Stimulated activated CD4-positive, alpha-beta T cell treated with anti-CD3 and anti-CD28 coated beads, TNF-alpha, amount 100 ng/mL, for 1 hour (primary cell): ENCODE data around the gene NEDD4L.

Experiments
- DNase-seq, 3 donors: peaks; one replicate each; pipeline ENCODE4 v3.0.0-alpha.2; 2020; ENCODE audit warnings: low read depth in 3 of 3, low spot score in 1 of 3

Gene NEDD4L

GRCh38 chr18:58229162-58229561 lies 185.1 kb downstream of the NEDD4L start:
- no peak for DNase-seq

DNA sequence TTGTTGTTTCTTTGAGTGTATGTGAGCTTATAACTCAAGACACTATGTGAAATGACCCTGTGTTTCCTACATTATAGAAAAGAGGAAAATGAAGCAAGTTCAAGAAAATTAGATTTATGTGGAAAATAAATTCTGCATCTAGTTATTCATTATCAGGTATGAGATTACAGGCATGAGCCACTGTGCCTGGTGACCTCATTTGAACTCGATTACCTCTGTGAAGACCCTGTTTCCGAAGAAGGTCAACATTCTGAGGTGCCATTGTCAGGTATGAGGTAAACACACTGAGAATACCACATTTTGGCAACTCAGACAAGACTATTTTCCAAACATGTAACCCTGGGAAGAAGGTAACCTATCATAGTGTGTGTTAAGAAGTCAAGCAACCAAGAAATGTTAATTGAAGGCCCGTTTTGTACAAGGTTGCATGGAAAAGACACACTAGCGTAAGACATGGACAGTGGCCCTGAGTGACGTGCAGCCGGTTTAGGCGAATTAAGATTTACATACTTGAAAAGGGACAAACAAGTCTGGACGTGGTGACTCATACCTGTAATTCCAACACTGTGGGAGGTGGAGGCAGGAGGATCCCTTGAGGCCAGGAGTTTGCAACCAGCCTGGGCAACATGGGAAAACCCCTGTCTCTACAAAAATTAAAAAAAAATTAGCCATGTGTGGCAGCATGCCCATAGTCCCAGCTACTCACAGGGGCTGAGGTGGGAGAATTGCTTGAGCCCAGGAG lies 186.6 kb downstream of the NEDD4L start:
- no peak for DNase-seq

GRCh38 chr18:58231930-58232329 lies 187.9 kb downstream of the NEDD4L start:
- no peak for DNase-seq

DNA sequence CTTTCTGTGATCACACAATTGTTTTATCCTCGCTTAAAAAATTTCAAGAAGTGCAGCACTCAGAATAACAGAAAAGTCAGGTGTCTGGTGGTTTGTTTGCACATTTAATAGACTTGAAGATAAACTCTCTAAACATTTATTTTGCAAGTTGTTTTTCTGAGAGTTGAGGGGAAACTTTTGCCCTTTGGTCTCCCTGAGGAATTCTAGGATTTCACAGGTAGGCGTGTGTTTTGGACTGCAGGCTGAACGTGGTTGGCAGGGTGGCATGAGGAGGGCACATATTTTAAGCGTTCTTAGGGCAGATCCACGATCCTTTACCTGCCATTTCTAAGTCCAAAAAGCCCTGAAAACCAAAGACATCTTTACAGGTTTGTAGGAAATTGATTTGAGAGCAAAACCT lies 188.6 kb downstream of the NEDD4L start:
- DNase-seq: no peak

DNA sequence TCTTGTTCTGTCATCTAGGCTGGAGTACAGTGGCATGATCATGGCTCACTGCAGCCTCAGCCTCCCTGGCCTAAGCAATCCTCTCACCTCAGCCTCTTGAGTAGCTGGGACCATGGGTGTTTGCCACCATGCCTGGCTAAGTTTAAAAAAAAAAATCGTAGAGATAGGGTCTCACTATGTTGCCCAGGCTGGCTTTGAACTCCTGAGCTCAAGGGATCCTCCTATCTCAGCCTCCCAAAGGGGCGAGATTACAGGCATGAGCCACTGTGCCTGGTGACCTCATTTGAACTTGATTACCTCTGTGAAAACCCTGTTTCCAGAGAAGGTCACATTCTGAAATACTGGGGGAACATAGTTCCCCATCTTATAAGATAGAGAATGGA lies 190.3 kb downstream of the NEDD4L start:
- no peak for DNase-seq

DNA sequence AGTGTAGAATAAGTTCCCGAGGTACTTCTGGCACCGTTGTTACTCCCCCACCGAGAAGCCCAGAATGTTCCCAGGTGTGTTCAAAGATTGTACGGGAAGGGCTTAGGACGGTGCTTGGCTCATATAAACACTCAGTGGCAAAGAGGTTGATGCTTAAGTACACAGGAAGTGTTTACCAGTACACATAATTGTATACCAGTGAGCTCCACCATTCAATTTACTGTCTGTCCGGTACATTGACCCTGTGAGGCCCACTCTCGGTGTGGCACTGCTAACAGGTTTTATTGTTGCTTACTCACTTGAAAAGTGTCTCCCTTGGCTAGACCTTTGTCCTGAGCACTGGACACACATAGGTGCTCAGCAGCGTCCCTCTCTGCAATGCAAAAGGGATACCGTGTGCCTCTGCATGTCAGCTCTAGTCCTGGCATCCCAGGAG lies 191.0 kb downstream of the NEDD4L start:
- DNase-seq: no peak

GRCh38 chr18:58239879-58240278 lies 195.9 kb downstream of the NEDD4L start:
- no peak for DNase-seq

- DNase-seq: no peak
These were observed 197.1 kb downstream of the NEDD4L start for GRCh38 chr18:58241026-58241679.

- no peak for DNase-seq
These were observed 197.9 kb downstream of the NEDD4L start for GRCh38 chr18:58241877-58242276.

- DNase-seq: no peak
These were observed 198.4 kb downstream of the NEDD4L start for GRCh38 chr18:58242435-58242834.

- no peak for DNase-seq
These were observed 198.9 kb downstream of the NEDD4L start for GRCh38 chr18:58242968-58243367.

GRCh38 chr18:58243401-58243800 lies 199.4 kb downstream of the NEDD4L start:
- DNase-seq: no peak

DNA sequence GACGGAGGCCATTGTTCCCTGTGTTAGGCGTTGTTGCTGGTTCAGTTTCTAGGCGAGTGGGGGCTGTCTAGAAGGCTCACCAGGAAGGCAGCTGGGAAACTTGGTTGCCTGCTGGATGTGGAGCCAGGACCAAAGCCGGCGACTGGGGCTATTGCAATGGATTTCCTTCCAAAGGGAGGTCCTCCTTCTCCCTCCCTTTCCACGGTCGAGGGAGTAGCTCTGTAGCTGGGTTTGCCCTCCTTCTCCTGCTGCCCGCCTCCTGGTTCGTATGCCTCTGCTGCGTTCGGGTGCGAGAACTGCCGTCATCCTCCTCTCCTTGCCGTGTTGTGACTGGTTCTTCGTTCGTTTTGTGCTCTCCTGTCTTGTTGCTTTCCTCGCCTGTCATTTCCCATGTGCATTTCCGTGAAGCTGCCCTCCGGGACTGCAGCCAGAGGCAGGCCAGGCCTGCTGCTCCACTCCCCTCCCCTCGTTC lies 203.4 kb downstream of the NEDD4L start:
- DNase-seq: no peak

DNA sequence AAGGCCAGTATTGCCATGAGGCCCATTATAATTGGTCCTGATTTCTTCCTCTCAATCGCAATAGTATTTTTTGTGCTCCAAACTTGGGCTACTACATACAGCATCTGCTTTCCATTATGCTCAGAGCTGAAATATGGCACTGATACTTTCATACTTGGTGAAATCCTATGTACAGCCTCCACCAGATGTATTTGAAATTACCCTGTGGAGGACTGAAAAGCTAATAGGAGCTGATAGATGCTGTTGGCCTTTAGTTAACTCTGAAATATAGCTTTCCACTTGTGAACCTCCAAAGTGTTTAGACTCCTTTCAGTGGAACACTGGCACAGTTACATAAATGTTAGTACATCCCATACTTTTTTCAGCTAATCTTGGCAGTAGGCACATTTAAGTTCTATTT lies 205.7 kb downstream of the NEDD4L start:
- no peak for DNase-seq

DNA sequence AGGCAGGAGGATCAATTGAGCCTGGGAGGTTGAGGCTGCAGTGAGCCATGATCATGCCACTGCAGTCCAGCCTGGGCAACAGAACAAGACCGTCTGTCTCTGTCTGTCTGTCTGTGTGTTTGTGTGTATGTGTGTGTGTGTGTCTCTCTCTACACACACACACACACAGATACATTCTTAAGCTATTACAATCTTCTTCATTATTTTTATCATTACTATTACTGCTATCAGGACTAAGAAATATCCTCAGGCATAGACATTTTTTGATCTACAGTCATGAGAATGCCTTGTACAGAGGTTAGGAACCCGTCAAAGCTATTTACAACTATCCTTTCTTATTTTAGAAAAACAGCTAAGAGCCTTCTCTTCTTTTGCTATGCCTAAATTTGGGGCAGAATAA lies 207.4 kb downstream of the NEDD4L start:
- no peak for DNase-seq

DNA sequence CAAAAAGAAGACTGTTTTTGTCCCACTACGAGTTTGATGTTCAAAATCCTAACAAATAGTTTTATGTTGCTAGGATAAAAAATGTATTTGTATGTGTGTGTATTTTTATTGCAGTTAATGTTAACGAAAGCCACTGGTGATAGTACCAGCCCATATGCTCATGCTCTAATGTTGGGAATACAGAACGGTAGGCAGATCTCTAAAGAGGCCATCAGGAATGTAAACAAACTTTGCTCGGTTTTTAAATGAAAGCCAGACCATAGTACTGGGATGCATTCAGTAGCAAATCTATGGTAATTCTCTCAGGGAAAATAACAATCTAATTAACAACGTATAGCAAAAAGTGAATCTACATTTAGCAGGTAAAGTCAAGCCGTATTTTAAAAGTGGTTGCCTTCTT lies 208.1 kb downstream of the NEDD4L start:
- no peak for DNase-seq

DNA sequence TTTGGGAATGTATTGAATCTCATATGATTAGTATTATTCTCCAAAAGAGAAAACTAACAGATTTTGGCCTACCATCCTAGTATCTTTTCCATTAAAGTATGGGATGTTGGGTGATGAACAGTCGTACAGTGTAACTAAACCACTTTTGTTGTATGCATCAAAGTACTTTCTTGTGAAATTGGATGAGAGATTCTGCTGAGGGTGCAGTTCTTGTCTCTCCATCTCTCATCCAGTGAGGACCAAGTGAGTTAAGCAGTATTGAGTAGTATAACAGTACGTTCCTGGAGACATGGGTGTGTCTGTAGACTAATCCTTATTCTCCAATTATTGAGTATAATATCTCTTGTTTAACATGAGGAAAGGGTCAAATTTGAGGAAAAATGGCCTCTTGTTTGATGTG lies 209.3 kb downstream of the NEDD4L start:
- DNase-seq: no peak

DNA sequence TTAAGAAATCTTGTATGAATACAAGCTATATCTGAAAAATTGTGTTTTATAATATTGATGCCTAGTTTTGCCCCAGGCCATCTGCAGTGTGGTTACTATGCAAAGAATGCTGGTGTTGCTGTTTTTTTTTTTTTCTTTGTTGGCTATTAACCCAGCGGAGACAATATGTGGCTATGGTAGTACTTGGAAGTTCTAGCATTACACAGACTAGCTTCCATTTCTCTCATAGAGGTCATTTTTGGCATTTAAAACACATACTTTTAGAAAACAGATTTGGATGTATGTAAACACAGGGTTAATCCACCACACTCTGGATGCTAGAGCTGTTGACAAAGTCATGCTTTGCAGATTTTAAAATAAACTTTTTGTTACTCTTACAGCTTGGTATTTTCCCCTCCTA lies 209.8 kb downstream of the NEDD4L start:
- DNase-seq: no peak

DNA sequence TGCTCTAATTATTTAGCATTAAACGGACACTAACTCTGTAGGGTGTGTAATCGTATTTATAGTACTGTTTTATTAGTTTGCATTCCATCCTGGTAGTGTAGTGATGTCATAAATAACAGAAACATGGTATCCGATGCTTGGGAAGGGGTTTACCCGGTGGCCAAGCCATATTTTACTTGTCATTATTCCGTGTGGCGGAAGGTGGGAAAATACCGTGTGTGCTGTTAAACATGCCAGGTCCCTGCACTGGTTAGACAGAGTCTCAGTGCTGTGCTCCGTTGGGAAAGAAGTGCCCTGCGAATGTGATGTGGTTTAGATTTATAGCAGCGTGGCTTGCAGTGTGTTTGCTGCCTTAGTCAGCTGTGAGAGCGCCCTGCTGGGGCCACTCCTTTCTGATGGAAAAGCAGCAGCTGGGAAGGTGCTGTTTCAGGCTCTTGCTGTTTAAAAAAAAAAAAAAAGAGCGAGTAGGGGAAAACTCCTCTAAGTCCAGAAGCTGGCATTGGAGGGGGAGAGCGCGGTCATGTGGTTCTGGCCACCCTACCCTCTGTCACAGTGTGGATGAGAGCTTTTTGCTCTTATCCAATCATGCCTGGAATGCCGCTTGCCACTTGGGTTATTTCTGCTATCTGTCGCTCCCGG lies 211.0 kb downstream of the NEDD4L start:
- no peak for DNase-seq

GRCh38 chr18:58255701-58256311 lies 211.8 kb downstream of the NEDD4L start:
- DNase-seq: no peak

DNA sequence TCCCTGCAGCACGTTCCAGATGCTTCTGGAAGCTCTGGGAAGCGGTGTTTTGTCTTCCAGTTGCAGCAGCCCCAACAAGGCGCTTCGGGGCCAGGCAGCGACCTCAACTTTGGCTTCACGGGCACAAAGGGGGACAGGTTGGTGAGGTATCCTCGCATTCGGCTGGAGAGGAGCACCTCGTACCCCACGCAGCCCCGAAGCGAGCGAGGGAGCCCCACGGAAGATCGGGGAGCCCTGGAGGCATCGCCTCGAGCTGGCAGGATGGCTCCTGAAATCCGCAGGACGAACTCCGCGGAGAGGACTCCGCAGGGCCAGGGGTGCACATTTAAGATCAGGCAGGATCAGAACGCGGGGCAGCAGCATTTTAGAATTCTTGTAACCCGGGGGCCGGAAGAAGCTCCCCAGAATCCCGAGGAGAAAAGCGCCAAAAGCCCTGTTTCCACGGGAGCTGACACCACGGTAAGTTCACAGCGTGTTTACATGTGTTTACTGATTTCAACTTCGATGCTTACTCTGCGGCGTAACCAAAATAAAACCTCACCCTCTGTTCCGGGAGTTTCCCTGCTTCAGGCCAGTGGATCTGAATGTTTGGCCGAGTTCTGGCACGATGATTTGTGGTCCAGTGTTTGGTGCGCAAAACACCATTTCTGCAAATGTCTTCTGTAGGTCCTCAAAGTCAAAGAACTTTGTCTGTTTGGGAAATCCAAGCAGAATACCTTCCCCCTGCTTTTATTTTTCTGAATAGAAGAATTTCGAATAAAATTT lies 212.5 kb downstream of the NEDD4L start:
- no peak for DNase-seq
